ENCODE results near the gene NIF3L1. TPM values are rescaled to one million over a fixed set of nuclear protein-coding genes. Genes with fewer than 3 reads are reported as not detected.

NIF3L1 gene
- total and polyA plus RNA-seq, 9 of the 15 experiments (the other 6 are each of a cell fraction or from before 2014, with no cell fraction given) = 26.7 to 89.5 (median 45.6) TPM

- TF ChIP-seq, protein P1, sequence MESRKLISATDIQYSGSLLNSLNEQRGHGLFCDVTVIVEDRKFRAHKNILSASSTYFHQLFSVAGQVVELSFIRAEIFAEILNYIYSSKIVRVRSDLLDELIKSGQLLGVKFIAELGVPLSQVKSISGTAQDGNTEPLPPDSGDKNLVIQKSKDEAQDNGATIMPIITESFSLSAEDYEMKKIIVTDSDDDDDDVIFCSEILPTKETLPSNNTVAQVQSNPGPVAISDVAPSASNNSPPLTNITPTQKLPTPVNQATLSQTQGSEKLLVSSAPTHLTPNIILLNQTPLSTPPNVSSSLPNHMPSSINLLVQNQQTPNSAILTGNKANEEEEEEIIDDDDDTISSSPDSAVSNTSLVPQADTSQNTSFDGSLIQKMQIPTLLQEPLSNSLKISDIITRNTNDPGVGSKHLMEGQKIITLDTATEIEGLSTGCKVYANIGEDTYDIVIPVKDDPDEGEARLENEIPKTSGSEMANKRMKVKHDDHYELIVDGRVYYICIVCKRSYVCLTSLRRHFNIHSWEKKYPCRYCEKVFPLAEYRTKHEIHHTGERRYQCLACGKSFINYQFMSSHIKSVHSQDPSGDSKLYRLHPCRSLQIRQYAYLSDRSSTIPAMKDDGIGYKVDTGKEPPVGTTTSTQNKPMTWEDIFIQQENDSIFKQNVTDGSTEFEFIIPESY (CRISPR knock-in tag; IDR thresholded peaks at IDR 0.05) = no peak
- TF ChIP-seq ZNF436 (CRISPR knock-in tag; IDR thresholded peaks at IDR 0.05) (no peak), OTX1 (CRISPR knock-in tag; IDR thresholded peaks at IDR 0.05) (no peak)
Observed at GRCh38 chr2:200905618-200906296, 16.6 kb downstream of the NIF3L1 start (continued).

DNA sequence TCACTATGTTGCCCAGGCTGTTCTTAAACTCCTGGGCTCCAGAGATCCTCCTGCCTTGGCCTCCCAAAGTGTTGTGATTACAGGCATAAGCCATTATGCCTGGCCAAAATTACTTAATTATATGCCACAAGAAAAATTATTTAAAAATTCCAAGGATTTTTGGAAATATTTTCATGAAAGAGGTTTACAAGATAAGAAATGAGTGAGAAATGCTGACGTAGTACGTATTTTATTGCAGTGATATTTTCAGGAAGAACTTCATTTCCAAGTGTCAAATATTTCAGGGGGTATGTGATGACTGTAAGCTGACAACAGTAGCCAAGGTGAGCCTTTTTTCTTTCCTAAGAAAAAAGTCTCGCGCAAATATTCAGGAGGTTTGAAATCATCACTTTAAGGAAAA, 20.8 kb downstream of the NIF3L1 start:
- Histone ChIP-seq H3K27me3 (ENCODE audit: control insufficient read depth in 2 of 2, insufficient read depth in 2 of 2, low read length in 2 of 2) (no peaks in the 10 kb centered on the region), H3K4me2 (ENCODE audit: insufficient read depth, low read length) (no peak overlapping the region), H3K36me3 (ENCODE audit: control insufficient read depth, insufficient read depth, low read length) (peaks cover 61% of the 10 kb centered on the region; the same call in 2 of the 3 replicates), H3K79me2 (ENCODE audit: control insufficient read depth, insufficient read depth, low read length) (no peaks in the 10 kb centered on the region), H3K9me1 (ENCODE audit: control insufficient read depth, insufficient read depth, low read length) (no peaks in the 10 kb centered on the region), H3K4me1 (replicated peaks in 1 of 2; ENCODE audit: control insufficient read depth in 2 of 2, insufficient read depth in 2 of 2, low read length in 2 of 2) (no peaks in the 10 kb centered on the region), H2AFZ (ENCODE audit: low read depth, low read length) (no peak overlapping the region), H3K9ac (ENCODE audit: insufficient read depth in 1 of 2, low read depth in 2 of 2, low read length in 2 of 2) (no peak overlapping the region), H3K27ac (ENCODE audit: extremely low read depth, low read depth, low read length) (no peak overlapping the region), H3K4me3 (no peak overlapping the region), H4K20me1 (replicated peaks; ENCODE audit: control insufficient read depth, insufficient read depth, low read length) (no peaks in the 10 kb centered on the region), H3K9me3 (replicated peaks; ENCODE audit: control insufficient read depth, insufficient read depth, low read depth, low read length) (no peaks in the 10 kb centered on the region)
- TF ChIP-seq, protein P2, sequence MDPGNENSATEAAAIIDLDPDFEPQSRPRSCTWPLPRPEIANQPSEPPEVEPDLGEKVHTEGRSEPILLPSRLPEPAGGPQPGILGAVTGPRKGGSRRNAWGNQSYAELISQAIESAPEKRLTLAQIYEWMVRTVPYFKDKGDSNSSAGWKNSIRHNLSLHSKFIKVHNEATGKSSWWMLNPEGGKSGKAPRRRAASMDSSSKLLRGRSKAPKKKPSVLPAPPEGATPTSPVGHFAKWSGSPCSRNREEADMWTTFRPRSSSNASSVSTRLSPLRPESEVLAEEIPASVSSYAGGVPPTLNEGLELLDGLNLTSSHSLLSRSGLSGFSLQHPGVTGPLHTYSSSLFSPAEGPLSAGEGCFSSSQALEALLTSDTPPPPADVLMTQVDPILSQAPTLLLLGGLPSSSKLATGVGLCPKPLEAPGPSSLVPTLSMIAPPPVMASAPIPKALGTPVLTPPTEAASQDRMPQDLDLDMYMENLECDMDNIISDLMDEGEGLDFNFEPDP (CRISPR knock-in tag; IDR thresholded peaks at IDR 0.05) = no peak
- TF ChIP-seq NR2C1 (IDR thresholded peaks at IDR 0.05) = no peak
- no peak for TF ChIP-seq NR2C1 (tag; IDR thresholded peaks at IDR 0.05)
- TF ChIP-seq C11orf30 (IDR thresholded peaks at IDR 0.05; ENCODE audit: low read depth) = 0 out of 2 replicates have a peak, but pooled peaks have one; percentile 6
- TF ChIP-seq ZNF717 (CRISPR knock-in tag; IDR thresholded peaks at IDR 0.05) = no peak
- no peak for TF ChIP-seq HNRNPH1 (optimal IDR thresholded peaks at IDR 0.05; ENCODE audit: low read depth, low read length)
- no peak for TF ChIP-seq POLR2G (IDR thresholded peaks at IDR 0.05; ENCODE audit: low read depth, low read length)
- 95% methylated on average over 4 of the region's 4 CpGs for WGBS (ENCODE audit: insufficient coverage, low coverage, missing lambda C conversion rate)
- in situ Hi-C loops (cut with MboI) = loop anchor here (5.0 to 25.0 kb wide), 3 partner anchors 165 to 452 kb away; partner anchors contain the start of genes FLACC1, HYCC2 and NDUFB3
- FAIRE-seq (no peak), ATAC-seq (no peak), DNase-seq (ENCODE audit: extremely low read depth in 1 of 4, low spot score in 3 of 4) (no peak)
- CTCF ChIA-PET (ENCODE audit: low intra/inter-chr PET ratio) = no interaction called here
- intact Hi-C loops (cut with micrococcal nuclease) = no loop called here
- no TSS peak for BruUV-seq (replicated peaks)
- POLR2A ChIA-PET = no interaction called here

Data from K562 (cell line).